PFSK-1 (cell line): ENCODE data around the gene ARHGAP9.

Experiments used
- POLR2AphosphoS5 ChIP-seq: IDR thresholded peaks from 2 replicates; pipeline ENCODE4 v1.6.1; 2012; ENCODE audit warnings: low read depth, mild to moderate bottlenecking, control low read depth, low read length, moderate library complexity
- REST ChIP-seq, 2 experiments: IDR thresholded peaks; 2 replicates each; pipeline versions ENCODE4 v1.6.1 to v1.8.0; 2011 to 2012; ENCODE audit warnings: low read depth in 2 of 2, low read length in 2 of 2, control low read depth in 1 of 2, inconsistent platforms in 1 of 2, mild to moderate bottlenecking in 1 of 2, moderate library complexity in 1 of 2; ENCODE audit not compliant: insufficient read depth in 1 of 2
- SIN3A ChIP-seq: IDR thresholded peaks from 2 replicates; pipeline ENCODE4 v1.6.1; 2012; ENCODE audit warnings: mild to moderate bottlenecking, low read length, moderate library complexity, borderline replicate concordance; ENCODE audit not compliant: insufficient read depth
- TAF1 ChIP-seq: IDR thresholded peaks from 2 replicates; pipeline ENCODE4 v1.6.1; 2012; ENCODE audit warnings: low read length, control low read depth, borderline replicate concordance; ENCODE audit not compliant: insufficient read depth

- TF ChIP-seq REST (IDR thresholded peaks at IDR 0.05; ENCODE audit: insufficient read depth in 1 of 2, low read depth in 2 of 2, low read length in 2 of 2) = 0 out of 4 replicates have a peak, but pooled peaks of 1 of the 2 experiments have one; percentile 26
- TF ChIP-seq POLR2AphosphoS5 = no peak
- TF ChIP-seq TAF1 = no peak
- no peak for TF ChIP-seq SIN3A
Observed at GRCh38 chr12:57452937-57453509, 26.6 kb downstream of the ARHGAP9 start.
